BLaER1 treated with 17β-estradiol and CSF1 and Interleukin-3, amounts not matched to agents 10 nM and 100 nM (cell line): ENCODE results near the gene EIF2A.

Experiments
- H3K27ac ChIP-seq, 11 experiments: shearing (Covaris generic); formaldehyde crosslinking; 2 replicates each; pipeline ENCODE4 v1.8.1; 2022
- H3K27me3 ChIP-seq, 11 experiments: shearing (Covaris generic); formaldehyde crosslinking; 2 replicates each; pipeline ENCODE4 v1.8.1; 2022
- H3K36me3 ChIP-seq, 11 experiments: shearing (Covaris generic); formaldehyde crosslinking; 2 replicates each; pipeline ENCODE4 v1.8.1; 2022
- H3K4me1 ChIP-seq, 10 experiments: shearing (Covaris generic); formaldehyde crosslinking; 2 replicates each; pipeline ENCODE4 v1.8.1; 2022
- H3K4me2 ChIP-seq, 11 experiments: shearing (Covaris generic); formaldehyde crosslinking; 2 replicates each; pipeline ENCODE4 v1.8.1; 2022
- H3K4me3 ChIP-seq, 10 experiments: shearing (Covaris generic); formaldehyde crosslinking; 2 replicates each; pipeline ENCODE4 v1.8.1; 2022
- H3K9ac ChIP-seq, 11 experiments: shearing (Covaris generic); formaldehyde crosslinking; 2 replicates each; pipeline ENCODE4 v1.8.1; 2022
- H3K9me3 ChIP-seq, 11 experiments: shearing (Covaris generic); formaldehyde crosslinking; replicated peaks in 1 of 11; 2 replicates each; pipeline ENCODE4 v1.8.1; 2022
- H4K20me1 ChIP-seq, 11 experiments: shearing (Covaris generic); formaldehyde crosslinking; 2 replicates each; pipeline ENCODE4 v1.8.1; 2022
- Cebpa-rat ChIP-seq, 11 experiments: shearing (Covaris generic); IDR thresholded peaks; 2 replicates each; pipeline ENCODE4 v1.8.1; 2022

Gene EIF2A

GRCh38 chr3:150547045-150547741 lies 606 bp downstream of the EIF2A start:
- no peak for TF ChIP-seq Cebpa-rat (IDR thresholded peaks at IDR 0.05)
- peak overlapping the region; percentile 78 to 95 (median 85) for H3K4me2 ChIP-seq

GRCh38 chr3:150555859-150556436 lies 9.4 kb downstream of the EIF2A start:
- Histone ChIP-seq H3K4me3 (no peak overlapping the region), H3K4me2 (no peak overlapping the region), H3K9ac (no peak overlapping the region), H3K9me3 (no peaks in the 10 kb centered on the region), H3K27me3 (no peaks in the 10 kb centered on the region), H4K20me1 (peaks cover 10 to 83% (median 47%) of the 10 kb centered on the region in 11 experiments; a peak in 16 of 22 replicates), H3K27ac (no peak overlapping the region), H3K4me1 (0 out of 20 replicates have a peak, but pooled peaks cover 0 to 1% (median 0%) of the 10 kb centered on the region in 10 experiments), H3K36me3 (peaks cover 74 to 100% (median 95%) of the 10 kb centered on the region in 11 experiments)
- no peak for TF ChIP-seq Cebpa-rat (IDR thresholded peaks at IDR 0.05)

More at GRCh38 chr3:150547045-150547741, 606 bp downstream of the EIF2A start:
- Histone ChIP-seq H3K4me3 (peak overlapping the region; percentile 88 to 98 (median 96)), H3K4me1 (peaks cover 22 to 54% (median 31%) of the 10 kb centered on the region in 10 experiments), H3K9ac (peak overlapping the region; percentile 80 to 99 (median 98)), H3K27ac (peak overlapping the region; percentile 70 to 99 (median 98)), H3K27me3 (no peaks in the 10 kb centered on the region), H3K9me3 (no peaks in the 10 kb centered on the region), H4K20me1 (peaks cover 15 to 68% (median 51%) of the 10 kb centered on the region in 11 experiments; a peak in 20 of 22 replicates), H3K36me3 (peaks cover 27 to 64% (median 52%) of the 10 kb centered on the region in 11 experiments; a peak in 21 of 22 replicates)

- no peaks in the 10 kb centered on the region for H3K4me1 ChIP-seq
- H3K27ac ChIP-seq, result no peak overlapping the region
- H3K27me3 ChIP-seq, result no peaks in the 10 kb centered on the region
- H3K36me3 ChIP-seq, result peaks cover 73 to 100% (median 95%) of the 10 kb centered on the region in 11 experiments
- H3K4me2 ChIP-seq, result no peak overlapping the region
- H4K20me1 ChIP-seq, result peaks cover 6 to 79% (median 46%) of the 10 kb centered on the region in 11 experiments; a peak in 16 of 22 replicates
- H3K4me3 ChIP-seq, result no peak overlapping the region
- no peak for TF ChIP-seq Cebpa-rat (IDR thresholded peaks at IDR 0.05)
- no peaks in the 10 kb centered on the region for H3K9me3 ChIP-seq
- no peak overlapping the region for H3K9ac ChIP-seq
These were observed 10.2 kb downstream of the EIF2A start for GRCh38 chr3:150556792-150557191.

- H3K9ac ChIP-seq, result no peak overlapping the region
- H3K4me2 ChIP-seq, result no peak overlapping the region
- no peak overlapping the region for H3K27ac ChIP-seq
- no peaks in the 10 kb centered on the region for H3K27me3 ChIP-seq
- peaks cover 70 to 100% (median 93%) of the 10 kb centered on the region in 11 experiments for H3K36me3 ChIP-seq
- no peak overlapping the region for H3K4me3 ChIP-seq
- H4K20me1 ChIP-seq, result peaks cover 6 to 75% (median 46%) of the 10 kb centered on the region in 11 experiments; a peak in 16 of 22 replicates
- H3K4me1 ChIP-seq, result no peaks in the 10 kb centered on the region
- H3K9me3 ChIP-seq, result no peaks in the 10 kb centered on the region
- no peak for TF ChIP-seq Cebpa-rat (IDR thresholded peaks at IDR 0.05)
These were observed 11.1 kb downstream of the EIF2A start for GRCh38 chr3:150557725-150558124.

GRCh38 chr3:150564243-150564642 lies 17.7 kb downstream of the EIF2A start:
- H3K36me3 ChIP-seq, result peaks cover 72 to 100% (median 92%) of the 10 kb centered on the region in 11 experiments
- H3K4me1 ChIP-seq, result no peaks in the 10 kb centered on the region
- no peak overlapping the region for H3K9ac ChIP-seq

GRCh38 chr3:150567328-150567727 lies 20.7 kb downstream of the EIF2A start:
- Histone ChIP-seq H4K20me1 (peaks cover 0 to 9% (median 0%) of the 10 kb centered on the region in 11 experiments; a peak in 3 of 22 replicates), H3K27ac (no peak overlapping the region), H3K9ac (no peak overlapping the region), H3K4me3 (no peak overlapping the region), H3K4me1 (no peaks in the 10 kb centered on the region), H3K36me3 (peaks cover 83 to 100% (median 94%) of the 10 kb centered on the region in 11 experiments), H3K27me3 (no peaks in the 10 kb centered on the region), H3K4me2 (no peak overlapping the region), H3K9me3 (no peaks in the 10 kb centered on the region)
- no peak for TF ChIP-seq Cebpa-rat (IDR thresholded peaks at IDR 0.05)

More at GRCh38 chr3:150564243-150564642, 17.7 kb downstream of the EIF2A start:
- no peaks in the 10 kb centered on the region for H3K9me3 ChIP-seq
- no peak for TF ChIP-seq Cebpa-rat (IDR thresholded peaks at IDR 0.05)
- no peak overlapping the region for H3K4me3 ChIP-seq
- no peak overlapping the region for H3K27ac ChIP-seq
- H4K20me1 ChIP-seq, result peaks cover 0 to 17% (median 7%) of the 10 kb centered on the region in 11 experiments; a peak in 7 of 22 replicates
- H3K4me2 ChIP-seq, result no peak overlapping the region
- no peaks in the 10 kb centered on the region for H3K27me3 ChIP-seq

GRCh38 chr3:150577855-150578254 lies 31.3 kb downstream of the EIF2A start:
- H3K9me3 ChIP-seq, result no peaks in the 10 kb centered on the region
- H3K36me3 ChIP-seq, result peaks cover 82 to 99% (median 93%) of the 10 kb centered on the region in 11 experiments
- H3K27ac ChIP-seq, result no peak overlapping the region
- no peaks in the 10 kb centered on the region for H3K4me1 ChIP-seq
- no peak overlapping the region for H3K9ac ChIP-seq
- no peak overlapping the region for H3K4me3 ChIP-seq
- H3K4me2 ChIP-seq, result no peak overlapping the region
- H3K27me3 ChIP-seq, result no peaks in the 10 kb centered on the region
- peaks cover 0 to 27% (median 7%) of the 10 kb centered on the region in 11 experiments; a peak in 8 of 22 replicates for H4K20me1 ChIP-seq
- TF ChIP-seq Cebpa-rat (IDR thresholded peaks at IDR 0.05), result no peak

- H3K27ac ChIP-seq, result no peak overlapping the region
These were observed 34.6 kb downstream of the EIF2A start for GRCh38 chr3:150581174-150581573.

GRCh38 chr3:150582620-150583019 lies 36.0 kb downstream of the EIF2A start:
- Histone ChIP-seq H3K4me2 (no peak overlapping the region), H3K36me3 (peaks cover 72 to 99% (median 81%) of the 10 kb centered on the region in 11 experiments), H3K4me3 (no peak overlapping the region), H4K20me1 (peaks cover 0 to 12% (median 4%) of the 10 kb centered on the region in 11 experiments; a peak in 5 of 22 replicates), H3K27ac (no peak overlapping the region), H3K9me3 (no peaks in the 10 kb centered on the region), H3K27me3 (no peaks in the 10 kb centered on the region), H3K9ac (no peak overlapping the region), H3K4me1 (no peaks in the 10 kb centered on the region)
- TF ChIP-seq Cebpa-rat (IDR thresholded peaks at IDR 0.05), result no peak

More at GRCh38 chr3:150581174-150581573, 34.6 kb downstream of the EIF2A start:
- Histone ChIP-seq H3K27me3 (no peaks in the 10 kb centered on the region), H3K4me1 (no peaks in the 10 kb centered on the region), H3K4me2 (no peak overlapping the region), H4K20me1 (peaks cover 0 to 17% (median 3%) of the 10 kb centered on the region in 11 experiments; a peak in 4 of 22 replicates), H3K9me3 (no peaks in the 10 kb centered on the region), H3K9ac (no peak overlapping the region), H3K4me3 (no peak overlapping the region), H3K36me3 (peaks cover 86 to 99% (median 91%) of the 10 kb centered on the region in 11 experiments)
- TF ChIP-seq Cebpa-rat (IDR thresholded peaks at IDR 0.05), result no peak
